Aorta (tissue), 5 donors: ENCODE data around the gene PPP1R1B. TPM values are rescaled to one million over a fixed set of nuclear protein-coding genes. Genes with fewer than 3 reads are reported as not detected.

Experiments used
- ATAC-seq: fragments of 200-7000 bp; cut with Tn5 transposase; one replicate; pipeline ENCODE4 v1.9.1; 2022; ENCODE audit warnings: moderate library complexity; ENCODE audit not compliant: low FRiP score
- DNase-seq, 2 donors: peaks; one replicate each; pipeline ENCODE4 v3.0.0-alpha.2; 2020
- H3K27ac ChIP-seq, 2 donors: one replicate each; pipeline ENCODE4 v1.5.1; 2013; ENCODE audit warnings: low read length in 2 of 2, mild to moderate bottlenecking in 2 of 2, moderate library complexity in 2 of 2, control low read depth in 1 of 2, inconsistent platforms in 1 of 2, low read depth in 1 of 2
- H3K27me3 ChIP-seq, 2 donors: one replicate each; pipeline ENCODE4 v1.6.1; 2013; ENCODE audit warnings: control low read depth in 1 of 2, low read length in 1 of 2, mild to moderate bottlenecking in 1 of 2, moderate library complexity in 1 of 2; ENCODE audit not compliant: insufficient read depth in 2 of 2, control insufficient read depth in 1 of 2
- H3K36me3 ChIP-seq, 2 donors: one replicate each; pipeline ENCODE4 v1.6.1; 2013; ENCODE audit warnings: control low read depth in 1 of 2, low read length in 1 of 2, mild to moderate bottlenecking in 1 of 2; ENCODE audit not compliant: insufficient read depth in 2 of 2, control insufficient read depth in 1 of 2
- H3K4me1 ChIP-seq, 2 donors: one replicate each; pipeline ENCODE4 v1.6.1; 2013; ENCODE audit warnings: low read length in 2 of 2, control low read depth in 1 of 2, mild to moderate bottlenecking in 1 of 2, moderate library complexity in 1 of 2; ENCODE audit not compliant: insufficient read depth in 2 of 2, control insufficient read depth in 1 of 2
- H3K4me3 ChIP-seq, 2 donors: one replicate each; pipeline ENCODE4 v1.5.1; 2013; ENCODE audit warnings: low read length in 2 of 2, control low read depth in 1 of 2, mild to moderate bottlenecking in 1 of 2
- H3K9me3 ChIP-seq: one replicate; pipeline ENCODE4 v1.6.1; 2013; ENCODE audit warnings: mild to moderate bottlenecking, low read length; ENCODE audit not compliant: control insufficient read depth
- WGBS, 2 donors: extraction: QIAGEN DNeasy Blood & Tissue Kit; methylation state at CpG; one replicate each; pipeline ENCODE4 v1.1.7; 2013; 5-methylcytosine and 5-hydroxymethylcytosine counted together
- intact Hi-C, 2 donors: fragments of 100-400 bp; cut with DNase I; formaldehyde crosslinking; loops; one replicate each; pipeline versions ENCODE4 v1.14.2 to v1.15.0; 2022
- polyA plus RNA-seq, 2 donors: library from polyadenylated mRNA; stranded (reverse); fragments of 200-250 nt; gene quantifications; one replicate each; pipeline ENCODE4 v1.2.3, GENCODE V29; 2013
- total RNA-seq, 2 donors: library from RNA; stranded (reverse); fragmentation: NEBNext Ultra II Directional; extraction: Animal tissue kit (Norgen Biotek cat#: 25700); gene quantifications; one replicate each; pipeline ENCODE4 v1.2.1, GENCODE V29; 2021
- donor health status: healthy with polysubstance abuse.
- donor health status: Bipolar disorder and iron deficiency.
- donor health status: DM: no; HTN: no; CAD: no.
- donor health status: DM: no; HTN: no; CAD: no.
- donor health status: DM: yes; HTN: yes; CAD: no.

Gene PPP1R1B
- total and polyA plus RNA-seq, 4 donors: 1.0 to 13.5 (median 2.5) TPM; not detected in 1

DNA sequence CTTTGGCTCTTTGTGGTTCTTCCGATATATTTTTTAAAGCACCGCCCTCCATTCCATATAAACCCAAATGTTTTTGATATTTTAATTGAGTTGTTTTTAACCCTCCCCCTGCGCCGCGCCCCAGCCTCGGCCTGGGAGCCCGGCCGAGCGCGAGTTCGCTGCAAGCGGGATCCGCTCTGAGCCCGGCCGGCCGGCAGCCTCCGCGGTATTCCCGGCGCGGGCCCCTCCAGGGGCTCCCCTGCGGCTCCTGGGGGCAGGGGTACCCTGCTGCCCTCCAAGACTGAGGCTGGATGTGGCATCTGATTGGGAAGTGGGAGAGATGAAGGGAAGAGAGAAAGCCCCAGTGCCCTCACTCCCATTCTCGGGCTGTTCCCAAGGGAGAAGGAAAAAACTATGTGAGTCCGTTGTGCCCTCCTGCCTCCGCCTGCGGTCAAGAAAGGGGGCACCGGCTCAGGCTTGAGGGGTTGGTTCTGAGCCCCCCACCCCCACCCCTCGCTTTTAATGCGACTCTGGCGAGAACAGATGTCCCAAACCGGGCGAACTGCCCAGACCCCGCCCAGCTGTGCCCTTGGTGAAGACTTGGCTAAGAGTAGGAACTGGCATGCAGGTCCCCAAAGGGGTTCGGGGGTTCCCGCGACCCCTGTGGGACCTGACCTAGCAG, 27.6 kb upstream of the PPP1R1B start:
- Histone ChIP-seq H3K27ac (no peak overlapping the region), H3K36me3 (no peaks in the 10 kb centered on the region), H3K27me3 (no peaks in the 10 kb centered on the region), H3K4me3 (no peak overlapping the region), H3K9me3 (no peaks in the 10 kb centered on the region), H3K4me1 (no peaks in the 10 kb centered on the region)
- DNase-seq: no peak
- ATAC-seq: no peak
- 3 to 4% methylated on average over 36 of the region's 36 CpGs for WGBS, 2 donors
- intact Hi-C loops: no loop called here

DNA sequence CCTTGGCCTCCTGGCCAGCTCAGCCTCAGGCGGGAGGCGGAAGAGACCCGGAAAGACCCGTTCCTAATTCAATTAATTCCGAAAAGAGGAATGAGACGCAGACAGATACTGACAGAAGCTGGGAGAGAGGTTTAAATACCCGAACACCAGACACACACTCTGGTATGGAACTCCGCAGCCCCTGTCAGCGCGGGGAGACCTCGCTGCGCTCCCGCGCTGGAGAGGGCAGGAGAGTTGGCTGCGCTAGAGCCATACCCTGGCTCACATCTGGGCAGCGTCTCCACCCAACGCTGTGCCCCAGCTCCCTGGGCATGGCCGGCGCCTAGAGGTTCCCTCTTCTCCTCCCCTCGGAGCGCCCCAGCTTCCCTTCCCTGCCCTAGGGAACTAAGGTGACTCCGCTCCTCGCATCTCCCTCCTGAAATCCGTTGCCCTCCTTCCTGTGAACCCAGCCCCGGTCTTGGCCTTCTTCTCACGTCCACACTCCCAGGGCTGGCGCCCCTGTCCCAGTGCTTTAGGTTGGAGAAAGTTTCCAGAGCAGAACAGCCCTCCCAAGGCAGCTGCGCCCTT, 27.0 kb upstream of the PPP1R1B start:
- H3K36me3 ChIP-seq: no peaks in the 10 kb centered on the region
- ATAC-seq (no peak), DNase-seq (no peak)
- no peaks in the 10 kb centered on the region for H3K27me3 ChIP-seq
- intact Hi-C loops: no loop called here
- no peak overlapping the region for H3K4me3 ChIP-seq
- 8 to 10% methylated on average over 26 to 28 of the region's 28 CpGs for WGBS, 2 donors
- no peaks in the 10 kb centered on the region for H3K4me1 ChIP-seq
- no peaks in the 10 kb centered on the region for H3K9me3 ChIP-seq
- no peak overlapping the region for H3K27ac ChIP-seq

DNA sequence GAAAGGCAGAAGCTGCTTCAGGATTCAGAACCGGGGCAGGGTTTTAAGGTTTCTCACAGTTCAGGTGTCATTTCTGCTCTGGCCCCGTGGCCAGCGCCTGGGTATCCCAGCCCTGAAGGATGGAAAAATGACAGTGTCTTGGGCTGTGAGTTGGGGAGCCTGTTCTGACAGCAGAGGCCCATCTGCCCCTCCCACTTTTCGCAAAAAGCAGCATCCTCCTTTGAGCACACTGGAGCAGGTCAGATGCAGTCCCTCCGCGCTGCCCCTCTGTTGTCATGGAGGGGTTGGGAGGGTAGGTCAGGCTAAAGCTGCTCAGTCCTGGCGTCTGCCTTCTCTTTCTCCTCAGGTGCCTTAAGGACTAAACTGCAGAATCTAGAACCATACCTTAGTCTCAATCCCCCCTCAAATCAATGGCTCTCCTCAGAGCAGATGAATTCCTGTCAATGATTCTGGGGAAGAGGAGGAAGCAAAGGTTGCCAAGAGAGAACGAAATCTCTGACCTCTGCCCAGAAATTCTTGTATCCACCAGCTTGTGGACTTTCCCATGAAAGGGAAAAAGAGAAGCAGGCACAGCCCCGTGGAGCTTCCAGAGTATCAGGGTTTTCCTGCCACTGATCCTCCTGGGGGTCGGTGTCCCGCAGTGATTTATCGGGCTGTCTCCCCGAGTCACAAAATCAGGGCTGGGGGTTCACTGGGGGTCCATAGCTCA, 26.3 kb upstream of the PPP1R1B start:
- intact Hi-C loops: no loop called here
- Histone ChIP-seq H3K27me3 (no peaks in the 10 kb centered on the region), H3K4me1 (peaks cover 0 to 1% of the 10 kb centered on the region in 2 donors), H3K27ac (no peak overlapping the region), H3K36me3 (no peaks in the 10 kb centered on the region), H3K4me3 (no peak overlapping the region), H3K9me3 (no peaks in the 10 kb centered on the region)
- ATAC-seq (no peak), DNase-seq (no peak)
- 4 to 7% methylated on average over 13 of the region's 13 CpGs for WGBS, 2 donors

DNA sequence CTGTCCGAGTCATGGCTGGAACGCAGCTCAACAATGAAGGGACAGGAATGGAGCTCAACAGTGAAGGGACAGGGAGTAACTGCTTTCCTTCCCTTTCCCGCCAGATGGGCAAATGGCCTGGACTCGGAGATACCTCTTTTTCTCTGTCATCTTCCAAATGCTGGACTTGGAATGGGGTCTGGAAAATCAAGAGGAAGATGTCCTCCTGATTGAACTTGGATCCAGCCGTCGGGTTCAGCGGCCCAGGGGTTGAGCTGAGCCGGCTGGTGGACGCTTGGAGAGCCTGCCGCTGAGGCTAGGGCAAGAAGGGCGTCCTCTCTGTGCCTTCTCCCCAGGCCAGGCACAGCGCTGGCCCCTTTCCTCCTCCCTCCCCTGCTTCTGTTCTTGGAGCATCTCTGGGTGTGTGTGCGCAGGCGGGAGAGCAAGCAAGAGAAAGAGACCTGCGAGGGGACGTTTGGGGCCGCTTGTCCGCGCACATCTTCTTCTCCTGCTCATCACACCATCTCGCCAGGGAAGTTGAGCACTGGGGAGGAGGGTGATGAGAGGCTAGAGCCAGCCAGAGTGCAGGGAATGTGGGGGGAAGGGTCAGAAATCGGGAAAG, 25.7 kb upstream of the PPP1R1B start:
- Histone ChIP-seq H3K4me3 (no peak overlapping the region), H3K36me3 (no peaks in the 10 kb centered on the region), H3K27me3 (no peaks in the 10 kb centered on the region), H3K27ac (no peak overlapping the region), H3K9me3 (no peaks in the 10 kb centered on the region), H3K4me1 (peaks cover 0 to 2% of the 10 kb centered on the region in 2 donors)
- DNase-seq (no peak), ATAC-seq (no peak)
- intact Hi-C loops: no loop called here
- 15 to 22% methylated on average over 21 of the region's 21 CpGs for WGBS, 2 donors

DNA sequence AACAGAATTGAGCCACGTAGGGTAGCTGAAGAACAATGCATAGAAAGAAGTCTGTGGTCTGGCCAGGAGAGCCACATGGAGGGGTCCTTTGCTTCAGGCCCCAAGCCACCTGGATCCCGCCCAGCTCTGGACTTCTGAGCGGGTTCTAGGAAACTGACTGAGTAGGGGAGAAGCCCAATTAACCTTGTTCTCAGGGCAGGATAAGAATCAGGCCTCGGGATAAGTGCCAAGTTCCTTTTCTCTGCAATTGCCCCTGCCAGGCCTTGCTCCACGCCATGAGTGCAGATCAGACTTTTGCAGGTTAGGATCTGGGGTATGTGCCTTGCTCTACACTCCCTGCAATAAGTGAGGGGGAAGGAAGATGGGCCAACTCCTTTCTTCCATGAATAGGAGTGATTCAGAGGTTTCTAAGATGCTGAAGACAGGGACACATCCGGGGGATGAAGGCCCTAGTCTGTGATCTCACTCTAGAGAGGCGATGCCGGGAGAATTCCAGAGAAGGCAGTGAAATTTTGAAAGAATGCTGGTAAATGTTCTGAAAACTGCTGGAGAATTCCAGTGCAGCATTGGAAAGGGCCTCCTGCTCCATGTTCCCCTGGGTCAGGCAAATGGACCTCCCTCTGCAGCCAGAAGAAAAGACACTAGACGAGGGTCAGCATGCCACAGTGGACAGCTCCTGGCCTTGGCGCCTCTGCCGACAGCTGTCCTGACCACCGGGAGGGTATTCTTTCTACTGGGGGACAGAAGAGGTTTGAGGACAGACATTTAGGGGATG, 24.8 kb upstream of the PPP1R1B start:
- Histone ChIP-seq H3K4me3 (no peak overlapping the region), H3K9me3 (no peaks in the 10 kb centered on the region), H3K27ac (no peak overlapping the region), H3K4me1 (peaks cover 0 to 2% of the 10 kb centered on the region in 2 donors), H3K36me3 (no peaks in the 10 kb centered on the region), H3K27me3 (no peaks in the 10 kb centered on the region)
- intact Hi-C loops: no loop called here
- ATAC-seq (no peak), DNase-seq (no peak)
- WGBS, 2 donors: 61 to 64% methylated on average over 12 of the region's 12 CpGs

DNA sequence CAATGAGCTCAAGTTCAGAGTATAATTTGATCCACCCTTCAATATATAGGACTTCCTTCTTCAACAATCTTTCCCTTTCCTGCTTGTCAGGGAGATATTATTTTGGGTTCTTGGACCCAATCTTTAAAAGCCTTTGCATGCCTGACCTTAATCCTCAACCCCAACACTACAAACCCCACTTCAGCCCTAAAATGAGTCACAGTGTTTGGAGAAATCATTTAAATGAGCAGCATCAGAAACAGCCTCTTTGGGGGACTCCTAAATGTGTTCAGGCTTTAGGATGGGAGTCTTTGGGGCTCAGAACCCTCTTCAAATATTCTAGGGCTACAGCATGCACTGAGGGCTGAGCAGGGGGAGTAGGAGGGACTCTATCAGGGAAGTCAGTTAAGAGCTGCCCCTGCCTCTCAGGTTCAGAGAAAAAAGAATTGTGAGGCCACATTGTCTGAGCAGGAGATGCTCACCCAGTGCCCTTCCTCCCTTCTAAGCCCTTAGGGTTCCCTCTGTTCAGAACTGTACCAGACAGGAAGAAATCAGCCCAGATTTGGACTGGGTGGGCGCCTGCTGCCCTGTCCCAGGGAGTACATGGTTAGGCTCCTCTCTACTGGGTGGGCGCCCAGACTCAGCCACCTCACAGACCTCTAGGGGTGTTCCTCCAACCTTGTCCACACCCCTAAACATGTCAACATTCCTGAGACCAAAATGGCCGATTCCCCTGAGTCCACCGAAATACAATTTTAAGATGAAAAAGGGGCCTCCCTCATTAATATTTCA, 24.0 kb upstream of the PPP1R1B start:
- no peak for ATAC-seq
- H3K4me1 ChIP-seq: peaks cover 0 to 2% of the 10 kb centered on the region in 2 donors
- intact Hi-C loops: no loop called here

DNA sequence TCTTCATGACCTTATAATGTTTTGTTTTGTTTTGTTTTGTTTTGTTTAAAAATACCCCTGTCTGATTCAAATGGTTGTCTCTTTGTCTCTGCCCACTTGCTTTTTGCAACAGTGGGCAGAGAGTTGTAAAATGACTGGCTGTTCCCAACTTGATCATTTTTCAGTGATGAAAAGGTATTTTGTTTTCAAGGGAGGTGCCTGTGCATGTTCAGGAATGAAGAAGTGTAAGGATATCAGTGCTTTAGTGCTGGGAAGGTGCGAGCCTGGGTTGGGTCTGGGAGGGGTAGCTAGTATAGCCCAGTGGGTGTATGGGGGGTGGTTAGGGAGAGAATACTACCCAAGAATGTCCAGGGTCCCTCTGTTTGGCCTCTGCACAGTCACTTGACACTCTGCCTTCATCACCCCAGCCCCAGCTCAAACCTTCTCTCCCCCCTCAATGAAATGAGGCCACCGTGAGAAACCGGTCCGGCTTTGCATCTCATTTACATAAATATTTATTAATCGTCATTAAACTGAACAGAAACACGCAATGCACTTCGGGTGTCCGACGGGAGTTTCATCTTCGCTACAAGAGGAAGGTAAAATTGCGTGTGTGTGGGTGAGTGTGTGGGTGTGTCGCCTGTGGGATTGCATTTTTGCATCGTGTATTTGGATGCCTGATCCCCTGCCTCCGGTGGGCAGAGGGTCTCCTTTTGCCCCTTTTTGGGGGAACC, 23.3 kb upstream of the PPP1R1B start:
- ATAC-seq: no peak
- WGBS, 2 donors: 13% methylated on average over 14 of the region's 14 CpGs
- intact Hi-C loops: no loop called here
- H3K27me3 ChIP-seq: no peaks in the 10 kb centered on the region
- H3K27ac ChIP-seq: no peak overlapping the region
- peaks cover 0 to 2% of the 10 kb centered on the region in 2 donors for H3K4me1 ChIP-seq
- no peaks in the 10 kb centered on the region for H3K9me3 ChIP-seq
- no peak overlapping the region for H3K4me3 ChIP-seq
- no peaks in the 10 kb centered on the region for H3K36me3 ChIP-seq
- DNase-seq: no peak

More for the DNA sequence above, 24.0 kb upstream of the PPP1R1B start:
- no peaks in the 10 kb centered on the region for H3K9me3 ChIP-seq
- H3K4me3 ChIP-seq: no peak overlapping the region
- H3K27me3 ChIP-seq: no peaks in the 10 kb centered on the region
- no peak overlapping the region for H3K27ac ChIP-seq
- H3K36me3 ChIP-seq: no peaks in the 10 kb centered on the region
- WGBS, 2 donors: 33 to 48% methylated on average over 4 of the region's 4 CpGs
- DNase-seq: no peak
